ENCODE results near the gene CTTNBP2NL. TPM values are rescaled to one million over a fixed set of nuclear protein-coding genes. Genes with fewer than 3 reads are reported as not detected.
"Not testable (repeated sequence)": the region's sequence is repeated elsewhere in the genome, so short reads cannot be mapped to it uniquely, and the experiment has no call there.

CTTNBP2NL gene
- polyA plus RNA-seq, 1 experiment = 17.2 TPM

- ChIA-PET POLR2A (no interaction called here), CTCF (no interaction called here)
- no peak for DNase-seq (ENCODE audit: low read depth)
- peaks cover 3% of the 10 kb centered on the region; the same call in 1 of the 2 replicates for H3K36me3 ChIP-seq (ENCODE audit: control insufficient read depth, insufficient read depth, low read length)
- TF ChIP-seq CTCF (IDR thresholded peaks at IDR 0.05; ENCODE audit: insufficient read depth, low read depth, low read length) = no peak
- no peaks in the 10 kb centered on the region for H3K27me3 ChIP-seq (ENCODE audit: control insufficient read depth, insufficient read depth, low read length)
- H3K4me3 ChIP-seq (ENCODE audit: low read depth, low read length) = no peak overlapping the region
Observed at GRCh38 chr1:112423207-112423606, 27.2 kb downstream of the CTTNBP2NL start.

DNA sequence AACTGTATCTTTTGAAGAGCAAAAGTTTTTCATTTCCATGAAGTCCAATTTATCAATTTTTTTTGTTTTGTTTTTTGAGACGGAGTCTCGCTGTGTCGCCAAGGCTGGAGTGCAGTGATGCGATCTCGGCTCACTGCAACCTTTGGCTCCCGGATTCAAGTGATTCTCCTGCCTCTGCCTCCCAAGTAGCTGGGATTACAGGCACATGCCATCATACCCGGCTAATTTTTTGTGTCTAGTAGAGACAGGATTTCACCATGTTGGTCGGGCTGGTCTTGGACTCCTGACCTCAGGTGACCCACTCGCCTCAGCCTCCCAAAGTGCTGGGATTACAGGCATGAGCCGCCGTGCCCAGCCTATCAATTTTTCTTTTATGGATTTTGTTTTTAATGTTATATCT lies 27.7 kb downstream of the CTTNBP2NL start:
- CTCF ChIA-PET; H3K36me3 ChIP-seq (ENCODE audit: control insufficient read depth, insufficient read depth, low read length); POLR2A ChIA-PET; H3K27me3 ChIP-seq (ENCODE audit: control insufficient read depth, insufficient read depth, low read length); H3K4me3 ChIP-seq (ENCODE audit: low read depth, low read length); DNase-seq (ENCODE audit: low read depth): not testable (repeated sequence)

GRCh38 chr1:112429749-112430148 lies 33.7 kb downstream of the CTTNBP2NL start:
- CTCF ChIA-PET = interaction anchor here (0.7 to 1.5 kb wide), 2 partner anchors 33 to 36 kb away, joined by 3 read pairs; partner anchors contain the start of gene CTTNBP2NL
- Histone ChIP-seq H3K4me3 (ENCODE audit: low read depth, low read length) (no peak overlapping the region), H3K36me3 (ENCODE audit: control insufficient read depth, insufficient read depth, low read length) (peaks cover 3% of the 10 kb centered on the region; the same call in 1 of the 2 replicates), H3K27me3 (ENCODE audit: control insufficient read depth, insufficient read depth, low read length) (no peaks in the 10 kb centered on the region)
- TF ChIP-seq CTCF (IDR thresholded peaks at IDR 0.05; ENCODE audit: insufficient read depth, low read depth, low read length) = no peak
- DNase-seq (ENCODE audit: low read depth) = no peak
- POLR2A ChIA-PET = no interaction called here

- Histone ChIP-seq H3K36me3 (ENCODE audit: control insufficient read depth, insufficient read depth, low read length) (no peaks in the 10 kb centered on the region), H3K4me3 (ENCODE audit: low read depth, low read length) (no peak overlapping the region), H3K27me3 (ENCODE audit: control insufficient read depth, insufficient read depth, low read length) (no peaks in the 10 kb centered on the region)
- no peak for TF ChIP-seq CTCF (IDR thresholded peaks at IDR 0.05; ENCODE audit: insufficient read depth, low read depth, low read length)
- CTCF ChIA-PET = no interaction called here
- DNase-seq (ENCODE audit: low read depth) = no peak
- POLR2A ChIA-PET = no interaction called here
Observed at GRCh38 chr1:112431038-112431437, 35.0 kb downstream of the CTTNBP2NL start.

- no peaks in the 10 kb centered on the region for H3K27me3 ChIP-seq (ENCODE audit: control insufficient read depth, insufficient read depth, low read length)
- no peak for DNase-seq (ENCODE audit: low read depth)
- TF ChIP-seq CTCF (IDR thresholded peaks at IDR 0.05; ENCODE audit: insufficient read depth, low read depth, low read length) = no peak
- ChIA-PET CTCF (no interaction called here), POLR2A (no interaction called here)
- H3K36me3 ChIP-seq (ENCODE audit: control insufficient read depth, insufficient read depth, low read length) = no peaks in the 10 kb centered on the region
- no peak overlapping the region for H3K4me3 ChIP-seq (ENCODE audit: low read depth, low read length)
Observed at GRCh38 chr1:112435448-112435847, 39.4 kb downstream of the CTTNBP2NL start.

GRCh38 chr1:112436384-112437156 lies 40.6 kb downstream of the CTTNBP2NL start:
- Histone ChIP-seq H3K4me3 (ENCODE audit: low read depth, low read length) (no peak overlapping the region), H3K36me3 (ENCODE audit: control insufficient read depth, insufficient read depth, low read length) (no peaks in the 10 kb centered on the region), H3K27me3 (ENCODE audit: control insufficient read depth, insufficient read depth, low read length) (no peaks in the 10 kb centered on the region)
- ChIA-PET POLR2A (no interaction called here), CTCF (interaction anchor here (1.5 kb wide), 1 partner anchor 10 kb away, joined by 3 read pairs; no protein-coding TSS in a partner anchor)
- no peak for TF ChIP-seq CTCF (IDR thresholded peaks at IDR 0.05; ENCODE audit: insufficient read depth, low read depth, low read length)
- no peak for DNase-seq (ENCODE audit: low read depth)

DNA sequence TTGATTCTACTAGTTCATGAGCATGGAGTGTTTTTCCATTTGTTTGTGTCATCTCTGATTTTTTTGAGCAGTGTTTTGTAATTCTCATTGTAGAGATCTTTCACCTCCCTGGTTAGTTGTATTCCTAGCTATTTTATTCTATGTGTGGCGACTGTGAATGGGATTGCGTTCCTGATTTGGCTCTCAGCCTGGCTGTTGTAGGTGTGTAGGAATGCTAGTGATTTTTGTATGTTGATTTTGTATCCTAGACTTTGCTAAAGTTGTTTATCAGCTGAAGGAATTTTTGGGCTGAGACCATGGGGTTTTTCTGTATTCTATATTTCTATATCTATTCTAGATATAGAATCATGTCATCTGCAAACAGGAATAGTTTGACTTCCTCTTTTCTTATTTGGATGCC lies 42.1 kb downstream of the CTTNBP2NL start:
- POLR2A ChIA-PET; DNase-seq (ENCODE audit: low read depth); H3K4me3 ChIP-seq (ENCODE audit: low read depth, low read length); H3K27me3 ChIP-seq (ENCODE audit: control insufficient read depth, insufficient read depth, low read length); H3K36me3 ChIP-seq (ENCODE audit: control insufficient read depth, insufficient read depth, low read length): not testable (repeated sequence)
- CTCF ChIA-PET = interaction anchor here (0.8 kb wide), 1 partner anchor 176 kb away, joined by 3 read pairs; no protein-coding TSS in a partner anchor

Data from BJ (cell line).